Stimulated activated CD4-positive, alpha-beta T cell treated with anti-CD3 and anti-CD28 coated beads, TNF-alpha, amount 100 ng/mL, for 48 hours (primary cell): ENCODE results near the gene MTCL1.

ENCODE experiments used
- DNase-seq, 3 donors: peaks; one replicate each; pipeline ENCODE4 v3.0.0-alpha.2; 2020; ENCODE audit warnings: low read depth in 3 of 3

The MTCL1 gene

GRCh38 chr18:8771930-8772329 is 66.6 kb downstream of the MTCL1 start:
- DNase-seq = no peak

- no peak for DNase-seq
Observed at GRCh38 chr18:8773980-8774379, 68.6 kb downstream of the MTCL1 start.

- DNase-seq = no peak
Observed at GRCh38 chr18:8776013-8776943, 70.9 kb downstream of the MTCL1 start.

- DNase-seq = no peak
Observed at GRCh38 chr18:8777846-8778245, 72.5 kb downstream of the MTCL1 start.

DNA sequence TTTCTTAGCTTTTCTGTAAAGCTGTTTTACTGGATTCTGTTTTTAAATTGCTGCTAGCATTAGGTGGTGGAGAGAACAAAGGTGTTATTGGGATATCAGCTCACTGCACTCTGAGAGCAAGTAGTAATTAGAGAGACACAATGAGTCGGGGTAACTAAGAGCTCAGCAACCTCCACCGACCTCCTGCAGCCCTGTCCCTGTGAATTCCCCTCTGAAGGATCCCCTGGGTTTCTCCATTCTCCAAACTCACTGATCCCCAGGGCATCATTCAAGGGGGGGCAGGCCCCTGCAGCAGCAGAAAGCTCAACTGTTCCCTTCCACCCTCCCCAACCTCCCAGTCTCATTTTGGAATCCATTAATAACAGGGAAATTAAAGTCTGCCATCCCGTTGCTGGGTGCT is 73.0 kb downstream of the MTCL1 start:
- DNase-seq = no peak

DNA sequence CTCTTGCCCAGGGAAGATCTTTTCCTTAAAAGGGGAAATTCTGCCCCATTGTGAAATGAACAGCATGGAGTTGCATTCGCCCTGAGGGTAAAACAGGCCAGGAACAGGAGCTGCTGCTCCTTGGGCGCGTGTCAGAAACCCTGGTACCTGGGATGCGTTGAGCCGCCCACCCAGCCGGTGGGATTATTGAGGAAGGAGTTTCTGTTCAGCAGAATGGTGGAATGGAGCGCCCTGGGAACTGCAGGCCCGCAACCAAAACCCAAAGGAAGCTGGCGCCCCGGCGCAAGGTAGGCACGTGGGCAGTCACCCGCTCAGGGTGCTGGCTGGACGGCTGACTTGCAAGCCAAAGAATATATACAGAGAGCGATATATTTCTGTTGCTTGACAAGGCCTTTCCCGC is 73.5 kb downstream of the MTCL1 start:
- DNase-seq = no peak

DNA sequence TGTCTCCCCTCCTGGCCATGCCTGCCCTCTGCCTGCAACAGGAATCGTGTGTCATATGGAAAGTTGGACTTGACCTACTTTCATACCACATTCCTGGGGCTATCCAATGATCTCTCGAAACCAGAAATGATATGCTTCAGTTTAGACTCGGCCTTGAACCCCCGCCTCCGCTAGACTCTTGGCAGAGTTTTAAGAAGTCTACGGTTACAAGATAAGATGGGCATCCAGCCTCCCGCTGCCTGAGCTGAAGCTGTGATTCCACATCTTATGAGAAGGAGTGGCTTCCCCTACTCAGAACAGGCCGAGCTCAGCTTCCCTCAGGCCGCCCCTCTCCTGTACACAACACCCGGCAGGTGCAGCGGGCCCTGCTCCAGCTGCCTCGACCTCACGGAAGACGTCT is 73.9 kb downstream of the MTCL1 start:
- DNase-seq = no peak

DNA sequence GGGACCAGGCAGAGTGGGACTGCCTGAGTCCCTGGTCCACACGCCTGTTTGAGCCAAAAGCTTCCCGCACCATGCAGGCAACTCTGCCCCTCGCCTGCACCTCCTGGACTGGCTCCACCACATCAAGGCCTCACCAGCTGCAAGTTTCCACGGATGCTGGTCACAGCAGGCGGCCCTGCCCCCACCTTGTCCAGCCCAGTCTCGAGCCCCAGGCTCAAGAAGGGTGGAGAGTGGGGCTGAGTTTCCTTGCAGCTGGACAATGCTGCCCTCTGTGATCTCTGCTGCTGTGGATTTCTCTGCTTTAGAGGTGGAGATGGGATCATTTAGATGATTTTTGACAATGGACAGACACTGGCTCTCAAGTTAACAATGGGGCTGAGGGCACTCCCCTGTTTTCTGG is 74.9 kb downstream of the MTCL1 start:
- DNase-seq = no peak

- no peak for DNase-seq
Observed at GRCh38 chr18:8781671-8782070, 76.3 kb downstream of the MTCL1 start.

GRCh38 chr18:8783335-8783993 is 78.1 kb downstream of the MTCL1 start:
- DNase-seq = no peak

GRCh38 chr18:8783994-8784530 is 78.7 kb downstream of the MTCL1 start:
- DNase-seq = no peak

DNA sequence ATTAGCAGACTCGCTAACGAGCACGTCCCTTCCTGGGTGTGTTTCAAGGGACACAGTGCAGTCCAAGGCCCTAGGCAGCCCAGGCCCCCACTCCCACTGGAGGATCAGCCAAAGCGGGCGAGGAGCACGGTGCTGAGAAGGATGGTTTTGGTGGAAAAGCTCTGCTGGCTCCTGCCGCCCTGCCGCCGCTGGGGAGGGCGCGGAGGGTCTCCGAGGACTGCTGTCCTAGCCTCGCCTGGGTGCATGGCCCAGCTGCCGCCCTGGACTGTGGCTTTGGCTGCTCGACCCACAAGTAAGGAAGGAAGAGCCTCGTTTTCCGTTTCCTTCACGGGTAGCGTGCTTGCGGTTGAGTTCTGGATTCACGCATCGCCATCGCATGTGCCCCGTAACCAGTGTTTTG is 79.9 kb downstream of the MTCL1 start:
- DNase-seq = no peak

GRCh38 chr18:8785855-8786482 is 80.6 kb downstream of the MTCL1 start:
- DNase-seq = no peak

GRCh38 chr18:8786483-8787370 is 81.4 kb downstream of the MTCL1 start:
- no peak for DNase-seq

GRCh38 chr18:8787371-8787670 is 82.0 kb downstream of the MTCL1 start:
- DNase-seq = no peak

DNA sequence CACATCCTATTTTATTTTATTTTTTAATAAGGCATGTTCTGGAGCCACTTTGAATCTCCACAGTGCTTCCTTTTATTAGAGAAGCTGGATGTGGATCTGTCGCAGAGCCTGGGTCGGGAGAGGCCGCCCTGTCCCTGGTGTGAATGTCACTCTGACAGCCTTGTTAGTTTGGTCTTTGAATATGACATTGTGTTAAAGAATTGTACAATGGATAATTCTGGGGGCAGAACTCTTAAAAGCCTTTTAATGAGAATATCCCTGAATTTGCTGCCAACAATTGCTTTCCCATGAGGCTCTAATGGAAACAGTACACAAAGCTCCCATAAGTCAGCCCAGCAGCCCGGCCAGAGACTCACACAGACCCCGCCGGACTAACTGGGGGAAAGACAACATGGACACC is 82.4 kb downstream of the MTCL1 start:
- no peak for DNase-seq

DNA sequence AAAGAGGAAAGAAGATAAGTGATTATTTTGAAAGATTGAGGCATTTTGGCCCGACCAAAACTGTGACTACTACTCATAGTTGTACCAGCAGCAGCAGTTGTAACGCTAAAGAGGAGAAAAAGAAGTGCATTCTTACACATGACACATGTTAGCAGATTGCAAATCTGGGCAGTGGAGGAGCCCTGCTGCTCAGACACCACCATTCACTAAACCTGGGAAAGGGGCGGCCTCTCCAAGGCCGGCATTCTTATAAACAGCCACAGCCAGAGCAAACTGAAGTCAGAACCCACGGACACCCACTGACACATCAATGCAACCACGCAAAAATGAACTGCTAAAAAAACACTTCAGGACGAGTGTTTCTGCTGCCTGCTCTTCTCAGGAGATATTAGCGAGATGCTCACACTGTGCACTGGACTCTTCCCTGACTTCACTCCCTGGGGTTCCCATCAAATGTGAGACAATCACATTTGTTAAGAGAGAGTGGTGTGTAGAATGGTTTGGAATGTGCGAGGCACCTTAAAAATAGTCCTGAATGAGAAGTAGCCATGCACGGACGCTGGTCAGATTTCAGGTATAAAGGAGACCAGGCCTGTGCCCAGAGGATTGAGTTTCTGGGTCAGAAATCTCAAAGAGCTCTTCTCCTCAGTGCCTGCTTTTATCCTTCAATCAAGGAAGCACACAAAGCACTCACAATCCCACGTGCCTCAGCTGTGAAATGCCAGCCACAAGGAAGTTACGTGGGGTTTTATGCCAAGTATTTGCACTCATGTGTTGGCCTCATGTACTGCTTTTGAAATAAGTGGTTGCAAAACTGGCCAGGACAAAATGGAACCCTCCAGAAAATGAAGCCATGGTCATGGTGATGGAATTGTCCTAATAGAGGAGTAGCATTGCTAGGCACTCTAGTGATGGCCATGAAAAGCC is 83.4 kb downstream of the MTCL1 start:
- DNase-seq = no peak

DNA sequence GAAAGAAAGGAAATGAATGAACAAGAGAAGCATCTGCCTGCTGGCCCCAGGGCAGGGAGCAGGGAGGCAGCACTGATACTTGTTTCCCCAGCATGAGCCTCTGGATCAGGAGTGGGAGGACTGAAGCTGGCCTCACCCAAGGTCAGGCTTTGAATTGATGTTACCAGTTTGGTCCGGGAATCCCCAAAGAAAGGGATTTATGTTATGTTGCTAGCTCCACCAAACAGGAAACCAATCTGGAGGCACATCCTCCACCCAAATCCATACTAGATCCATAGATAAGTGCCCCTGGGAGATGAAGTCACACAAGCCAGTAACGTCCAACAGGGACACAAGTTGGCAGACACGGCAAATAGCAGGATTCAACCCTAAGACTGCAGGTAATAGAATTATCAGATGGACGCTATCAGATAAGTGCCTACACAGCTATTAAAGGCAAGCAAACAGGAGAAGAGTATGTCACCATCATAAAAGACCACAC is 85.9 kb downstream of the MTCL1 start:
- DNase-seq = no peak

DNA sequence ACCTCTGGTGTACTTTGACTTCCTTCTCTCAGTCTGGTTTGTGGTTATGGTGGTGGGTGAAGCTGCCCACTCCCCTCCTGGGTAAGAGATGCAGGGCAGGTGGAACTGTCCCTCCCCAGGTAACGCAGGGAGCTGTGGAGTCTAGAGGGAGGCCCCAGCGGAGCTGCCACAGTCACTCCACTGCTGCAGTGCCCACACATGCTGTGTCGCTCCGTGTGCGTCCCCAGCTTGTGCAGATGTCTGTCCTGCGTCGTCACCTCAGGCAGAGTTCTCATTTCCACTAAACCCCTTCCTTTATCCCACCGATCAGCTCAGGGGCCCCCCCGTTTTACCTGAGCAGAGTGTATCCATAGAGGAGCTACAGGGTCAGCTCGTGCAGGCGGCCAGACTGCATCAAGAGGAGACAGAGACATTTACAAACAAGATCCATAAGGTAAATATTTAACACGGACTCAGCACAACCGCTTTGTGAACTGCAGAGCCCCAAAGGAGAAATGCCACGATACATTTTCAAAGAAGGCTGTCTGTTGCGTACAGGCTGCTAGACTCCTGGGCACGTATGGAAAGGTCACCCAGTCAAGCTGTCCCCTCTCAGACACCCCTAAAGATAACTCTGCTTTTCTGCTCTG is 87.4 kb downstream of the MTCL1 start:
- DNase-seq = no peak
